Memory B cell (primary cell): Measurements from ENCODE around the gene HSPB9.

Experiments used
- ATAC-seq: fragments of 150-1000 bp; cut with Tn5 transposase; 2 replicates; pipeline ENCODE4 v1.10.0; 2021; ENCODE audit warnings: low read depth, mild to moderate bottlenecking, moderate library complexity
- DNase-seq, 2 donors: peaks; one replicate each; pipeline ENCODE4 v3.0.0; 2022; ENCODE audit warnings: low spot score in 2 of 2
- H3K27ac Mint-ChIP-seq: one replicate; pipeline ENCODE4 v1.8.0; 2022; ENCODE audit warnings: mild to moderate bottlenecking, moderate library complexity, mixed read lengths
- H3K27me3 Mint-ChIP-seq: one replicate; pipeline ENCODE4 v1.8.0; 2022; ENCODE audit warnings: mixed read lengths
- H3K36me3 Mint-ChIP-seq: one replicate; pipeline ENCODE4 v1.8.0; 2022; ENCODE audit warnings: mild to moderate bottlenecking, mixed read lengths
- H3K4me1 Mint-ChIP-seq: one replicate; pipeline ENCODE4 v1.8.0; 2022; ENCODE audit warnings: mixed read lengths
- H3K4me3 Mint-ChIP-seq: one replicate; pipeline ENCODE4 v1.8.0; 2022; ENCODE audit warnings: mild to moderate bottlenecking, moderate library complexity, mixed read lengths
- H3K9me3 Mint-ChIP-seq: one replicate; pipeline ENCODE4 v1.8.0; 2022; ENCODE audit warnings: mixed read lengths

HSPB9 gene

GRCh38 chr17:42110301-42111264 is 12.0 kb upstream of the HSPB9 start:
- DNase-seq (no peak), ATAC-seq (no peak)
- peak overlapping the region; percentile 21 for H3K4me3 Mint-ChIP-seq
- H3K36me3 Mint-ChIP-seq: peaks cover 9% of the 10 kb centered on the region
- H3K4me1 Mint-ChIP-seq: peaks cover 35% of the 10 kb centered on the region
- H3K9me3 Mint-ChIP-seq: no peaks in the 10 kb centered on the region
- H3K27me3 Mint-ChIP-seq: no peaks in the 10 kb centered on the region
- H3K27ac Mint-ChIP-seq: peak overlapping the region; percentile 5

GRCh38 chr17:42111265-42111636 is 11.4 kb upstream of the HSPB9 start:
- H3K9me3 Mint-ChIP-seq: no peaks in the 10 kb centered on the region
- ATAC-seq (no peak), DNase-seq (no peak)
- no peak overlapping the region for H3K27ac Mint-ChIP-seq
- peaks cover 9% of the 10 kb centered on the region for H3K36me3 Mint-ChIP-seq
- peak overlapping the region; percentile 32 for H3K4me3 Mint-ChIP-seq
- H3K4me1 Mint-ChIP-seq: peaks cover 37% of the 10 kb centered on the region
- no peaks in the 10 kb centered on the region for H3K27me3 Mint-ChIP-seq

- Mint-ChIP-seq H3K27me3 (no peaks in the 10 kb centered on the region), H3K27ac (peak overlapping the region; percentile 89), H3K4me3 (peak overlapping the region; percentile 87), H3K36me3 (peaks cover 12% of the 10 kb centered on the region), H3K9me3 (no peaks in the 10 kb centered on the region), H3K4me1 (peaks cover 42% of the 10 kb centered on the region)
- DNase-seq: no peak
- ATAC-seq: no peak
Observed at GRCh38 chr17:42111871-42112551, 10.6 kb upstream of the HSPB9 start.

GRCh38 chr17:42112552-42113176 is 9.9 kb upstream of the HSPB9 start, which contains the start of gene DHX58:
DHX58 (minus strand) TSS chr17:42112714; CDS start chr17:42111892, 822 bp downstream.
- Mint-ChIP-seq H3K4me1 (peaks cover 44% of the 10 kb centered on the region), H3K27ac (peak within 1 kb of the TSS; percentile 89), H3K9me3 (no peaks in the 10 kb centered on the region), H3K27me3 (no peaks in the 10 kb centered on the region), H3K36me3 (peaks cover 14% of the 10 kb centered on the region), H3K4me3 (peak within 1 kb of the TSS; percentile 87)
- DNase-seq (peak in 1 of 2 donors; percentile 79), ATAC-seq (peak; percentile 67)

GRCh38 chr17:42113293-42114069 is 9.1 kb upstream of the HSPB9 start:
- DNase-seq: no peak
- Mint-ChIP-seq H3K27me3 (no peaks in the 10 kb centered on the region), H3K4me3 (no peak overlapping the region), H3K36me3 (peaks cover 14% of the 10 kb centered on the region), H3K9me3 (no peaks in the 10 kb centered on the region), H3K4me1 (peaks cover 39% of the 10 kb centered on the region), H3K27ac (peak overlapping the region; percentile 21)
- ATAC-seq: no peak

GRCh38 chr17:42114118-42114517 is 8.5 kb upstream of the HSPB9 start:
- DNase-seq: no peak
- no peak overlapping the region for H3K27ac Mint-ChIP-seq

GRCh38 chr17:42116705-42117396 is 5.8 kb upstream of the HSPB9 start:
- peak; percentile 84 to 91 for DNase-seq
- peak overlapping the region; percentile 69 for H3K4me3 Mint-ChIP-seq
- H3K4me1 Mint-ChIP-seq: peaks cover 36% of the 10 kb centered on the region
- H3K36me3 Mint-ChIP-seq: peaks cover 8% of the 10 kb centered on the region
- H3K27ac Mint-ChIP-seq: peak overlapping the region; percentile 91
- H3K9me3 Mint-ChIP-seq: no peaks in the 10 kb centered on the region
- H3K27me3 Mint-ChIP-seq: no peaks in the 10 kb centered on the region
- ATAC-seq: peak; percentile 45

More at GRCh38 chr17:42114118-42114517, 8.5 kb upstream of the HSPB9 start:
- peaks cover 14% of the 10 kb centered on the region for H3K36me3 Mint-ChIP-seq
- peaks cover 42% of the 10 kb centered on the region for H3K4me1 Mint-ChIP-seq
- no peak for ATAC-seq
- no peak overlapping the region for H3K4me3 Mint-ChIP-seq
- H3K9me3 Mint-ChIP-seq: no peaks in the 10 kb centered on the region
- no peaks in the 10 kb centered on the region for H3K27me3 Mint-ChIP-seq

- H3K27ac Mint-ChIP-seq: peak overlapping the region; percentile 70
- DNase-seq (no peak), ATAC-seq (no peak)
- peaks cover 8% of the 10 kb centered on the region for H3K36me3 Mint-ChIP-seq
- H3K4me3 Mint-ChIP-seq: peak overlapping the region; percentile 17
- no peaks in the 10 kb centered on the region for H3K9me3 Mint-ChIP-seq
- H3K4me1 Mint-ChIP-seq: peaks cover 32% of the 10 kb centered on the region
- H3K27me3 Mint-ChIP-seq: no peaks in the 10 kb centered on the region
Observed at GRCh38 chr17:42117397-42118125, 5.0 kb upstream of the HSPB9 start.

- H3K9me3 Mint-ChIP-seq: no peaks in the 10 kb centered on the region
- no peak overlapping the region for H3K4me3 Mint-ChIP-seq
- no peak for DNase-seq
- H3K36me3 Mint-ChIP-seq: peaks cover 8% of the 10 kb centered on the region
- no peaks in the 10 kb centered on the region for H3K27me3 Mint-ChIP-seq
- H3K27ac Mint-ChIP-seq: no peak overlapping the region
- ATAC-seq: no peak
- H3K4me1 Mint-ChIP-seq: peaks cover 32% of the 10 kb centered on the region
Observed at GRCh38 chr17:42118126-42118510, 4.5 kb upstream of the HSPB9 start.

GRCh38 chr17:42118545-42118944 is 4.1 kb upstream of the HSPB9 start:
- H3K4me1 Mint-ChIP-seq: peaks cover 32% of the 10 kb centered on the region

GRCh38 chr17:42119301-42119700 is 3.3 kb upstream of the HSPB9 start:
- H3K4me3 Mint-ChIP-seq: no peak overlapping the region
- H3K36me3 Mint-ChIP-seq: peaks cover 8% of the 10 kb centered on the region
- H3K27me3 Mint-ChIP-seq: no peaks in the 10 kb centered on the region
- ATAC-seq (no peak), DNase-seq (no peak)
- H3K27ac Mint-ChIP-seq: no peak overlapping the region
- no peaks in the 10 kb centered on the region for H3K9me3 Mint-ChIP-seq
- H3K4me1 Mint-ChIP-seq: peaks cover 30% of the 10 kb centered on the region

More at GRCh38 chr17:42118545-42118944, 4.1 kb upstream of the HSPB9 start:
- ATAC-seq (no peak), DNase-seq (no peak)
- peaks cover 8% of the 10 kb centered on the region for H3K36me3 Mint-ChIP-seq
- no peaks in the 10 kb centered on the region for H3K9me3 Mint-ChIP-seq
- H3K27me3 Mint-ChIP-seq: no peaks in the 10 kb centered on the region
- no peak overlapping the region for H3K27ac Mint-ChIP-seq
- peak overlapping the region; percentile 33 for H3K4me3 Mint-ChIP-seq

- no peaks in the 10 kb centered on the region for H3K9me3 Mint-ChIP-seq
- H3K4me1 Mint-ChIP-seq: peaks cover 25% of the 10 kb centered on the region
- ATAC-seq: no peak
- no peaks in the 10 kb centered on the region for H3K27me3 Mint-ChIP-seq
- peaks cover 10% of the 10 kb centered on the region for H3K36me3 Mint-ChIP-seq
- peak overlapping the region; percentile 52 for H3K4me3 Mint-ChIP-seq
- no peak overlapping the region for H3K27ac Mint-ChIP-seq
- no peak for DNase-seq
Observed at GRCh38 chr17:42120161-42120769, 2.3 kb upstream of the HSPB9 start.
